Measurements from ENCODE around the gene PCNX1.

- TF ChIP-seq CTCF (IDR thresholded peaks at IDR 0.05; ENCODE audit: low read depth, low read length, missing input control), result no peak
- TF ChIP-seq GABPA (IDR thresholded peaks at IDR 0.05 in 1 of 2, conservative IDR thresholded peaks at IDR 0.05 in 1 of 2), result no peak
- TF ChIP-seq ATF3 (IDR thresholded peaks at IDR 0.05), result no peak
- TF ChIP-seq HNF4G (IDR thresholded peaks at IDR 0.05), result no peak
- TF ChIP-seq ZBTB33 (IDR thresholded peaks at IDR 0.05), result no peak
- no peak for TF ChIP-seq REST (IDR thresholded peaks at IDR 0.05)
- no peak for TF ChIP-seq YY1 (IDR thresholded peaks at IDR 0.05)
- TF ChIP-seq SP1 (IDR thresholded peaks at IDR 0.05), result no peak
- TF ChIP-seq TAF1 (conservative IDR thresholded peaks at IDR 0.05), result no peak
- no peak for TF ChIP-seq RAD21 (IDR thresholded peaks at IDR 0.05)
- TF ChIP-seq MAX (IDR thresholded peaks at IDR 0.05), result no peak
- no peak for TF ChIP-seq EGR1 (IDR thresholded peaks at IDR 0.05; ENCODE audit: low read depth in 2 of 2)
Observed at GRCh38 chr14:70976591-70976990, 69.3 kb downstream of the PCNX1 start.

Measured in liver (tissue), 3 donors.